Measurements from ENCODE around the gene TNRC6C.

TNRC6C gene

DNA sequence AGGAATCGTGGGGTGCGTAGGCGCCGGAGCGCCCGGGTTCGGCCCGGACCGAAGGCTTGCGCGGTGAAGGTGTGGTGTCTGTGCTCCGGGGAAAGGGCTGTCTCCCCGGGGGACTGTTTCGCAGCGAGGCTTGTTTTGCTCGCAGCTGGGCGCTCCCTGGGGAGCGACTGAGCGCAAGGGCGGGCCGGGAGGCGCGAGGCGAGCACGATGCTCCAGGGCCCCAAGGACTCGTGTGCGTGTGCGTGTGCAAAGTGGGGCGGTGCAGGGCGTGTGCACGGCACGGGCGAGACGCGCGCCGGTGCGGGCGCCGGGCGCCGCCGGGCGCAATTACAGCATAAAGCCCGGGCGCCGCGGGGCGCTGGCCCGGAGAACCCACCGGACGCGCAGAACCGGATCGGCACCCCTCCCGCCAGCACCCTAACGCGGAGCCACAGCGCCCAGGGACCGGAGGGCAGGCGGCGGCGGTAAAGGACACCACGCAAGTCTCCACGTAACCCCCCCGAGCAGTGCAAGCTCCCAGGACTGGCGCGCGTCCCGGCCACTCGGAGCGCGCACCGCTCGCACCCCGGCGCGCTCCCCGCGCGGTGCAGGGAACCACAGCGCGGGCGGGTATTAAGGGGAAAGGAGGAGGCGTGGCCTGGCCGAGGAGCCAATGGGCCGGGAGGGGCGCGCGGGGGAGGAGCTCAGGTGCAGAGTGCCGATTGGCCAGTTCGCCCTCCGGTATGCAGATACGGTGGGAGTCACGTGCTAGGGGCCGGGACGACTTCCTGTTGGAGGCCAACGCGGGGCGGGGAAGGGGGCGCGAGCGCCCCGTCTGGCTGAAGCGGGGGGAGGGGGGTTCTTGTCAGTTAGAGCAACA lies at the start of gene TNRC6C:
Gene TNRC6C, plus strand, starts transcription at position 847 of the 859 bp plus-strand sequence. CDS start 45,504 bp downstream, outside the sequence.
- DNase-seq = peak; percentile 99

DNA sequence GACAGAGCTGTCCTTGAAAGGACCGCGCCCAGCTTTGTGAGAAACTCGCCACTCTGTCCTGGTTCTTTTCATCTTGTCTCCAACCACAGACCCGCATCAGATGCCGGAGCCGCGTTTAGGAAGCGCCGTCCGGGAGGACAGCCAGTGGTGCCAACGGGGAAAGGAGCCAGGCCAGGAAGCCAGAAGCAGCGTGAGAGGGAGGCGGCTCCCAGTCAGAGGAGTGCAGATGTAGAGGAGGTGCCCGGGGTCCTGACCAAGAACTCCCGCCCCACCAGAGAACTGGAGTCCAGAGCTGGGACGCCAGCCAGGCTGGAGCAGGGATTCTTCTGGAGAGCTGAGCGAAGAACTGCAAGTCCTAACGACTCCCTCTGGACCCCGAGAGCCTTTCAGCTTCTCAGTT lies 49.3 kb upstream of the TNRC6C start:
- DNase-seq = no peak

GRCh38 chr17:77909816-77910215 lies 48.7 kb upstream of the TNRC6C start:
- no peak for DNase-seq

DNA sequence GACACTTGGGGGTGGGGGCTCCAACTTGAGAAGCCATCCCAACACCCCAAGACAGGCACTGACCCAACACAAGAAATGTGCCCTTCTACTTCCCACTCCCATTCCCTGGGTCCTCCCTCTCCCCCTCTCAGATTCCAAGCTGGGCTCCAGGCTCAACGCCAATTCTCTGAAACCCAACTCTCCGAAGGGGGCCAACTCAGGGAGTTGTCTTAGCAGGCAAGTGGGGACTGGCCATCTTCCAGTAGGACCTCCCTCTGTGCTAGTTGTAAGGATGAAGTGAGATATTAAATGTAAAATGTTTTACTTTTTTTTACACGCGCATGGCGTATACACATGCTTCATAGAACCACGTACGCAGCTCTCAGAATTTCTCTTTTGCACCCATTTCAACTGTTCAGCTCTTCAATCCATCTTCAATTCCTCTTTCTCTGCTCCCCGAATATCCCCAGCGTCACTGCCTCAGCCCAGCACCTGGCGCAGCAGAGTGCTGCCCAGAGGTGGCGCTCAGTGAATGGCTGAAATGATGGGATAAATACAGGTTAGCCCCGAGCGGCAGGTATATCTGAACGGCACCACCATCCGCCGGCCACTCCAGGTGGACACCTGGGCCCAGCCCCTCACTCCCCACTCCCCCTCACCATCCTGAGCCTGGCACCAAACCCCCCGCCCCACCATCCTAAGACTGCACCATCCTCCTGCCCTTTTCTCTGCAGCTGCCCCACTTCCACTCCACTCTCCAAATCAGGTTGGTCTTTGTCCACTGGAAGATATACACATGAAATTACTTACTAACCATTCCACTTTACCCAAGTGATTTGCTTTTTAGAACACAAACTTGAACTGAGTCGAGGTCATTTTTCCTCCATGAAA lies 43.9 kb upstream of the TNRC6C start:
- DNase-seq = peak; percentile 72

- no peak for DNase-seq
Observed at GRCh38 chr17:77915594-77916021, 42.9 kb upstream of the TNRC6C start.

DNA sequence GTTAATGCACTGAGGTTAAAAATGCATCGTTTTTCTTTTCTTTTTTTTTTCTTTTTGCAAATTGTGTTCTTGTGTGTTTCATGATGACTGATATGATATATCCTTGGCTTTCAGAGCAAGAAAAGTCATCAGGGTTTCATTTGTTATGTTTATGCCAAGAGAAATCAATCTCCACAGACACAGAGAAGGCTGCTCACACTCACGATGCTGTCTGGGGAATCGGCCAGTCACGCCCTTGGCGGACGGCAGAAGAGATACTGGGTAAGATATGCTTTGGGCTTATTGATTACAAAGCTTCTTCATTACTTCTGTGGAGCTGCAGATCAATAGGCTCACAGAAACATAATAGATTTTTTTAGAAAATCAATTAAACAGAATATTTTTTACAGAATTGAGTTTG lies 42.2 kb upstream of the TNRC6C start:
- DNase-seq = no peak

DNA sequence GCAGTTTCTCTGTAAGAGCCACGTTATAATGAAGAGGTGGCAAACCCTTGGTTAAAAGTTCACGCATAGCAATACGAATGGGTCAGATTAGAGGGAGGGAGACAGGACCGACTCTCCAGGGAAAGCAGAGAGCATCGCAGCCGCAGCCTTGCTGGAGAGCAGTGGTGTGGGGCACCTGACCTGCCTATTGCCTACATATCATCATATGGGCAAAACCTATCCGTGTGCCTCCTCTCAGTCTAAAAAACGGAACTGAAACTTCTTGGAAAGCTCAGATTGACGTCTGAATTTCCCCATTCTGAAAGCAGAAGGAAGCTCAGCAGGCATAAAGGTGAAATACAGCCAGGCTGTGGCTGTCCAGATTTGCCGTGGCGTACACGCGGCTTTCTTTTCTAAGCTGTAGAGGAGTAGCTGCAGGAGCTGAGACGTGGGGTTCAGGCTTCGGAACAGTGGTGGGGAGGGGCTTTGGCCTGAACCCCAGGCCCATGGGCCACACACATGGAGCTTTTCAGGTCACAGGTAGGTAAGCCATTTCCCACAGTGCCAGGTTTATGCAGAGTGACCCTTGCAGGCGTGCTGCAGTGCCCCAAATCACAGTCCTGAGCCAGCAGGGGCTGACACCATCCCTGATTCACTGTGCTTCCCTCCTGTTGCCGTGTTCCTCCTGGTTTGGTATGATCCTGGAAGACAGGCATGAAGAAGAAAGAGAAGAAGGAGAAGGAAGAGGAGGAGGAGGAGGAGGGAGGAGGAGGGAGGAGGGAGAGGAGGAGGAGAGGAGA lies 41.6 kb upstream of the TNRC6C start:
- DNase-seq = peak; percentile 90

DNA sequence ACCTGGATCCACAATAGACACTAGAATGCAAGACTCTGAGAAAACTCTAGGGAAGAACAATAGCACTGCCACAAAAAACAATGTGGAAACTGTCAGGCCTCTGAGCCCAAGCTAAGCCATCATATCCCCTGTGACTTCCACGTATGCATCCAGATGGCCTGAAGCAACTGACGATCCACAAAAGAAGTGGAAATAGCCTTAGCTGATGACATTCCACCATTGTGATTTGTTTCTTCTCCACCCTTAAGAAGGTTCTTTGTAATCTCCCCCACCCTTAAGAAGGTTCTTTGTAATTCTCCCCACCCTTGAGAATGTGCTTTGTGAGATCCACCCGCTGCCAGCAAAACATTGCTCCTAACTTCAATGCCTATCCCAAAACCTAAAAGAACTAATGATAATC lies 39.2 kb upstream of the TNRC6C start:
- DNase-seq = no peak

- DNase-seq = no peak
Observed at GRCh38 chr17:77923135-77923534, 35.4 kb upstream of the TNRC6C start.

- peak; percentile 90 for DNase-seq
Observed at GRCh38 chr17:77923776-77924513, 34.6 kb upstream of the TNRC6C start.

DNA sequence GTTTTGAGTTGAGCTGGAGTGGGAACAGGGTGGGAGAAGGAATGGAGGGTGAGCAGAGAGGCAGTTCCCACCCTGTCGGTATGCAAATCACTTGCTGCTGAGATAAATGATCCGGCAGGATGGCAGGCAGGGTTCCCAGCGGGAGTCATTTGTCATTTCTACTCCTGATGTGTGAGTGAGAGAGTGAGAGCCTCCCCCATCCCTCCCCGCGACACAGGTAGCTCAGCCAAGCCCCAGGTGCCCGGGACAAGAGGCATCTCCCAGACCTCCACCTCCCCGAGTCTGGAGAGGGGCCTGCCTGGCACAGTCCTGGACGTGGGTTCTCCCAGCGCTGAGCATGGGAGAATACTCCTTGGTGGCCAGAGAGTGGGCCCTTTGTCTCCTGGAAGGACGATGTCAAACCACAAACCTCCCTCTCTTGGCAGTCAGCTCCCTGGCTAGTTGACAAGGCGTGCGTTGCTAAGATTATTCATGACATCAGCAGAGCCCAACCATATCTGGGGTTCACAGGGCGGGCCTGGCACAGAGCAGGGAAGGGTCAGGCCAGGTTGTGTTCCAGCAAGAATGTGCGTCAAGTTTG lies 33.7 kb upstream of the TNRC6C start:
- peak; percentile 87 for DNase-seq

DNA sequence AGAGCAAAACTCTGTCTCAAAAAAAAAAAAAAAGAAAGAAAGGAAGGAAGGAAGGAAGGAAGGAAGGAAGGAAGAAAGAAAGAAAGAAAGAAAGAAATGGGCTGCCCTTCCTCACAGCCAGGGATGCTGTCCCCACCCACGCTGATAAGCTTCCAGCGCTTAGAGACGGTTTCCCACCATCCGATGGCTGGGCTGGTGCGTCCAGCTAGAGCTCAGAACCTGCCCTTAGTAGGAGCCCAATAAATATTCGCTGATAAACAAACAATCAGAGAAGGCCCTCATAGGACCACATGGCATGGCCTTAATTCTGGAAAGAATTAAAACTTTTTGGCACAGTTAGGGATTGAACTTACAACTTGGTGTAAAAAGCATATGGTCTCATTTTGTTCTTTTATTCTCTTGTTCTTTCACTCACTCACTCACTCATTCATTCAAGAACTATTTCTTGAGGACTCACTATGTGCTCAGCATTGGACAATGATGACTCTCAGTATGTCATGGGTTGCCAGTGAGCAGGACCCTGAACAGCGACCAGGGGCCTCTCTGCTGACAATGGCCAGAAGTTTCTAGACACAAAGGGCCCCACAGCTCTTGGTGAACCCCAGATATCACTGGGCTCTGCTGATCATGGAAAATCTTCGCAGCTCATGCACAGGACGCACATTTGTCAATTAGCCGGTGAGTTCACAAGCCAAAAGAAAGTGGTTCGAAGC lies 32.5 kb upstream of the TNRC6C start:
- no peak for DNase-seq

GRCh38 chr17:77926981-77927380 lies 31.5 kb upstream of the TNRC6C start:
- no peak for DNase-seq

GRCh38 chr17:77927777-77928518 lies 30.6 kb upstream of the TNRC6C start:
- peak; percentile 35 for DNase-seq

- no peak for DNase-seq
Observed at GRCh38 chr17:77928519-77929179, 29.9 kb upstream of the TNRC6C start.

DNA sequence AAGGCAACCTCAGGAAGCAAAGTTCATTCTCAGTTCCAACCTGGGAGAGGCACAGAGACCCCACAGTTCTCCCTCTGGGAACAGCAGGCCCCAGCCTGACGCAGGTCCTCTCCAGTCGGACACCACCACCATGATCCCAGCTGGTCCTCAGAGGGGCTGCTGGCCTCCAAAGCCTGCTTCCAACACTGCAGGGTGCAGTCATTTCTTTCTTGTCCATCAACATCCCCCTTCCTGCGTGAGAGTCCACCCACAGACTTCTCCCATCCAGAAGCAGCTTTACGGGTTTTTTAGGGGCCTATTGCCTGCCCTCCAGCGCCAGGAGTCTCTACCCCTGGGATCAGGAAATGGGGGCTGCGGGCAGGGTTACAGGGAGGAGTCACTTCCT lies 29.3 kb upstream of the TNRC6C start:
- DNase-seq = no peak

DNA sequence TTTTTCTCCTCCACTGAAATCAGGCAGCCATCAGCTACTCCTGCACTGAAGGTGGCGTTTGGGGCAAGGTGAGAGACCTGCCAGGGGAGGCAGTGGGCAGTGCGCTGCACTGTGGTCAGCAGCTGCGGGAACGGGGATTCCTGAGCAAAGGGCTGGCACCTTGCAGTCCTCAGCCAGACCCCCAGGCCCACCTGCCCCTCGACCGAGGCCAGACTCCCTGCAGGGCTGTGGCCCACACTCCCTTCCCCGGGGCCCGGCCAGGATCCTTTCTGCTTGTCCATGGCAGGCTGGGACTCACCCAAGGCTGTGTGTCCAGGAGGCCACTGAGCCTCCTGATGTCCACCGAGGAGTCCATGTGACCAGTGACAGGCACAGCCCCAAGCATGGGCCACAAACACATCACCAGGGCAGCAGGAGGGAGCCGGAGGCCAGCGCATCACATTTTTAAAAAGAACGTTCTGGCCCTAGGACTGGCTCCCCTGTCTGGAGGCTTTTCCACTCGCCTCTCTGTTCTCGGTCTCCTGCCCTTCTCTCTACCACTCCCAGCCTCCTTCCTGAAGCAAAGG lies 28.5 kb upstream of the TNRC6C start:
- no peak for DNase-seq

GRCh38 chr17:77930780-77931768 lies 27.4 kb upstream of the TNRC6C start:
- DNase-seq = no peak
